Ramos (cell line): Measurements from ENCODE around the gene MEIS1.

ENCODE experiments used
- in situ Hi-C: fragments of 300-500 bp; cut with MboI; formaldehyde crosslinking; loops from one replicate; pipeline ENCODE4 v1.14.3; 2022; ENCODE audit warnings: low sequenced_read_pairs; ENCODE audit not compliant: unreplicated experiment

MEIS1 gene

GRCh38 chr2:66430505-66431273, 4.2 kb upstream of the MEIS1 start:
- in situ Hi-C loops, result loop anchor here (25.0 kb wide), 1 partner anchor 1407 kb away; no protein-coding TSS in a partner anchor

GRCh38 chr2:66431274-66431642, 3.7 kb upstream of the MEIS1 start:
- in situ Hi-C loops, result loop anchor here (25.0 kb wide), 1 partner anchor 1406 kb away; no protein-coding TSS in a partner anchor

GRCh38 chr2:66431846-66432587, 2.9 kb upstream of the MEIS1 start:
- in situ Hi-C loops, result loop anchor here (25.0 kb wide), 1 partner anchor 1405 kb away; no protein-coding TSS in a partner anchor

- in situ Hi-C loops, result loop anchor here (25.0 kb wide), 1 partner anchor 1404 kb away; no protein-coding TSS in a partner anchor
Observed at GRCh38 chr2:66432801-66433694, 1.9 kb upstream of the MEIS1 start.

GRCh38 chr2:66433695-66433944, 1.3 kb upstream of the MEIS1 start:
- in situ Hi-C loops, result loop anchor here (25.0 kb wide), 1 partner anchor 1404 kb away; no protein-coding TSS in a partner anchor

- in situ Hi-C loops, result loop anchor here (25.0 kb wide), 1 partner anchor 1403 kb away; no protein-coding TSS in a partner anchor
Observed at GRCh38 chr2:66433945-66434678, 813 bp upstream of the MEIS1 start.

GRCh38 chr2:66435549-66435875, 587 bp downstream of the MEIS1 start:
- in situ Hi-C loops, result loop anchor here (25.0 kb wide), 1 partner anchor 1402 kb away; no protein-coding TSS in a partner anchor

GRCh38 chr2:66435963-66436362, 1.0 kb downstream of the MEIS1 start:
- in situ Hi-C loops, result loop anchor here (25.0 kb wide), 1 partner anchor 1401 kb away; no protein-coding TSS in a partner anchor

- in situ Hi-C loops, result loop anchor here (25.0 kb wide), 1 partner anchor 1401 kb away; no protein-coding TSS in a partner anchor
Observed at GRCh38 chr2:66436581-66437001, 1.7 kb downstream of the MEIS1 start.

GRCh38 chr2:66437109-66437690, 2.3 kb downstream of the MEIS1 start:
- in situ Hi-C loops, result loop anchor here (25.0 kb wide), 1 partner anchor 1400 kb away; no protein-coding TSS in a partner anchor

- in situ Hi-C loops, result loop anchor here (25.0 kb wide), 1 partner anchor 1399 kb away; no protein-coding TSS in a partner anchor
Observed at GRCh38 chr2:66437691-66438497, 3.0 kb downstream of the MEIS1 start.

- in situ Hi-C loops, result loop anchor here (25.0 kb wide), 1 partner anchor 1399 kb away; no protein-coding TSS in a partner anchor
Observed at GRCh38 chr2:66438498-66438833, 3.5 kb downstream of the MEIS1 start.

GRCh38 chr2:66438891-66439811, 4.2 kb downstream of the MEIS1 start:
- in situ Hi-C loops, result loop anchor here (25.0 kb wide), 1 partner anchor 1398 kb away; no protein-coding TSS in a partner anchor

GRCh38 chr2:66439812-66440542, 5.1 kb downstream of the MEIS1 start:
- in situ Hi-C loops, result loop anchor here (25.0 kb wide), 1 partner anchor 1397 kb away; no protein-coding TSS in a partner anchor

- in situ Hi-C loops, result loop anchor here (25.0 kb wide), 1 partner anchor 1396 kb away; no protein-coding TSS in a partner anchor
Observed at GRCh38 chr2:66440708-66441497, 6.0 kb downstream of the MEIS1 start.
